ENCODE data around the gene RALGAPB. TPM values are rescaled to one million over a fixed set of nuclear protein-coding genes. Genes with fewer than 3 reads are reported as not detected.
"Not testable (repeated sequence)": the region's sequence is repeated elsewhere in the genome, so short reads cannot be mapped to it uniquely, and the experiment has no call there.

RALGAPB gene
- polyA plus RNA-seq, 1 of the 3 experiments (the other 2 are of a cell fraction) = 10.8 TPM

- H3K4me2 ChIP-seq = peak overlapping the region; percentile 93; the same call in 1 of the 2 replicates
- WGBS (ENCODE audit: low lambda C conversion rate) = 34% methylated on average over 6 of the region's 6 CpGs
- H3K9ac ChIP-seq = peak overlapping the region; percentile 22; the same call in 1 of the 2 replicates
- peaks cover 47% of the 10 kb centered on the region for H3K79me2 ChIP-seq (ENCODE audit: insufficient read depth)
- peaks cover 25 to 31% of the 10 kb centered on the region in 2 experiments for H3K36me3 ChIP-seq (replicated peaks in 1 of 2; ENCODE audit: control insufficient read depth in 1 of 2, insufficient read depth in 2 of 2, low read length in 1 of 2)
- H3F3A ChIP-seq (replicated peaks; ENCODE audit: insufficient read depth) = peaks cover 7% of the 10 kb centered on the region
- H3K9me2 ChIP-seq = no peaks in the 10 kb centered on the region
- CTCF ChIA-PET = interaction anchor here (0.9 to 4.5 kb wide), 16 partner anchors 9 to 777 kb away, joined by 3 to 75 read pairs (median 4); partner anchors contain the start of gene RALGAPB
- peaks cover 38% of the 10 kb centered on the region for H4K20me1 ChIP-seq (ENCODE audit: insufficient read depth)
- TF ChIP-seq FOSL2 (IDR thresholded peaks at IDR 0.05; ENCODE audit: borderline replicate concordance, low read depth) = peak; percentile 39; the same call in 1 of the 2 replicates
- TF ChIP-seq FOXM1 (IDR thresholded peaks at IDR 0.05; ENCODE audit: low read depth) = no peak
- H3K4me1 ChIP-seq (ENCODE audit: control insufficient read depth in 1 of 2, insufficient read depth in 2 of 2, low read depth in 1 of 2, low read length in 1 of 2) = peaks cover 7 to 20% of the 10 kb centered on the region in 2 experiments; a peak in 3 of 4 replicates
- H3K4me3 ChIP-seq (ENCODE audit: low read depth in 2 of 2, low read length in 1 of 2) = peak overlapping the region in 1 of 2 experiments; percentile 91; a peak in 1 of 4 replicates
- POLR2A ChIA-PET = interaction anchor here (0.7 to 3.8 kb wide), 10 partner anchors 9 to 65 kb away, joined by 3 to 83 read pairs (median 4); partner anchors contain the start of gene RALGAPB
- H3K27me3 ChIP-seq (ENCODE audit: insufficient read depth) = no peaks in the 10 kb centered on the region
- peak overlapping the region; percentile 7 to 84; a peak in 3 of 4 replicates for H3K27ac ChIP-seq (ENCODE audit: low read depth in 2 of 2, low read length in 1 of 2)
- H3K9me3 ChIP-seq = no peaks in the 10 kb centered on the region
- no peak for DNase-seq
- peak overlapping the region; percentile 81 for H2AFZ ChIP-seq (ENCODE audit: low read depth)
Measured at GRCh38 chr20:38435555-38435939, 37.1 kb upstream of the RALGAPB start.

GRCh38 chr20:38437796-38438195, 34.8 kb upstream of the RALGAPB start:
- Histone ChIP-seq H3F3A (replicated peaks; ENCODE audit: insufficient read depth) (peaks cover 7% of the 10 kb centered on the region), H3K27ac (ENCODE audit: low read depth in 2 of 2, low read length in 1 of 2) (no peak overlapping the region), H3K4me3 (ENCODE audit: low read depth in 2 of 2, low read length in 1 of 2) (no peak overlapping the region), H3K9me2 (no peaks in the 10 kb centered on the region), H4K20me1 (ENCODE audit: insufficient read depth) (peaks cover 16% of the 10 kb centered on the region), H2AFZ (ENCODE audit: low read depth) (no peak overlapping the region), H3K79me2 (ENCODE audit: insufficient read depth) (peaks cover 24% of the 10 kb centered on the region), H3K4me2 (no peak overlapping the region), H3K36me3 (replicated peaks in 1 of 2; ENCODE audit: control insufficient read depth in 1 of 2, insufficient read depth in 2 of 2, low read length in 1 of 2) (peaks cover 5 to 12% of the 10 kb centered on the region in 2 experiments), H3K4me1 (ENCODE audit: control insufficient read depth in 1 of 2, insufficient read depth in 2 of 2, low read depth in 1 of 2, low read length in 1 of 2) (peaks cover 7% of the 10 kb centered on the region in 2 experiments; a peak in 2 of 4 replicates), H3K9me3 (no peaks in the 10 kb centered on the region), H3K9ac (no peak overlapping the region), H3K27me3 (ENCODE audit: insufficient read depth) (no peaks in the 10 kb centered on the region)
- DNase-seq = no peak
- WGBS (ENCODE audit: low lambda C conversion rate) = 63% methylated on average over 4 of the region's 6 CpGs
- TF ChIP-seq YY1 (IDR thresholded peaks at IDR 0.05; ENCODE audit: low read depth) = no peak
- TF ChIP-seq FOXM1 (IDR thresholded peaks at IDR 0.05; ENCODE audit: low read depth) = no peak
- no peak for TF ChIP-seq TEAD4 (IDR thresholded peaks at IDR 0.05; ENCODE audit: borderline replicate concordance, insufficient read depth)
- ChIA-PET CTCF (interaction anchor here (1.9 kb wide), 1 partner anchor 9 kb away, joined by 20 read pairs; no protein-coding TSS in a partner anchor), POLR2A (interaction anchor here (0.5 to 1.9 kb wide), 2 partner anchors 8 to 84 kb away, joined by 3 to 7 read pairs; no protein-coding TSS in a partner anchor)

- H2AFZ ChIP-seq (ENCODE audit: low read depth); DNase-seq; H3K9me3 ChIP-seq; H3K4me3 ChIP-seq (ENCODE audit: low read depth in 2 of 2, low read length in 1 of 2); H3K4me2 ChIP-seq; H3K27ac ChIP-seq (ENCODE audit: low read depth in 2 of 2, low read length in 1 of 2); H3K4me1 ChIP-seq (ENCODE audit: control insufficient read depth in 1 of 2, insufficient read depth in 2 of 2, low read depth in 1 of 2, low read length in 1 of 2); H3K9ac ChIP-seq; H4K20me1 ChIP-seq (ENCODE audit: insufficient read depth); H3K79me2 ChIP-seq (ENCODE audit: insufficient read depth); POLR2A ChIA-PET; H3F3A ChIP-seq (replicated peaks; ENCODE audit: insufficient read depth); H3K9me2 ChIP-seq; H3K27me3 ChIP-seq (ENCODE audit: insufficient read depth); CTCF ChIA-PET; H3K36me3 ChIP-seq (replicated peaks in 1 of 2; ENCODE audit: control insufficient read depth in 1 of 2, insufficient read depth in 2 of 2, low read length in 1 of 2): not testable (repeated sequence)
- WGBS (ENCODE audit: low lambda C conversion rate) = 85% methylated on average over 8 of the region's 8 CpGs
Measured at GRCh38 chr20:38441110-38441509, 31.5 kb upstream of the RALGAPB start.

GRCh38 chr20:38441916-38442315, 30.7 kb upstream of the RALGAPB start:
- H3K36me3 ChIP-seq (replicated peaks in 1 of 2; ENCODE audit: control insufficient read depth in 1 of 2, insufficient read depth in 2 of 2, low read length in 1 of 2) = no peaks in the 10 kb centered on the region
- H3K4me3 ChIP-seq (ENCODE audit: low read depth in 2 of 2, low read length in 1 of 2) = no peak overlapping the region
- no peak overlapping the region for H2AFZ ChIP-seq (ENCODE audit: low read depth)
- H4K20me1 ChIP-seq (ENCODE audit: insufficient read depth) = no peaks in the 10 kb centered on the region
- H3K9ac ChIP-seq = no peak overlapping the region
- no peaks in the 10 kb centered on the region for H3K27me3 ChIP-seq (ENCODE audit: insufficient read depth)
- no peak overlapping the region for H3K4me2 ChIP-seq
- CTCF ChIA-PET = no interaction called here
- H3K9me3 ChIP-seq = no peaks in the 10 kb centered on the region
- no peaks in the 10 kb centered on the region for H3K9me2 ChIP-seq
- no peaks in the 10 kb centered on the region for H3F3A ChIP-seq (replicated peaks; ENCODE audit: insufficient read depth)
- H3K27ac ChIP-seq (ENCODE audit: low read depth in 2 of 2, low read length in 1 of 2) = no peak overlapping the region
- H3K4me1 ChIP-seq (ENCODE audit: control insufficient read depth in 1 of 2, insufficient read depth in 2 of 2, low read depth in 1 of 2, low read length in 1 of 2) = no peaks in the 10 kb centered on the region; a peak in 1 of 4 replicates
- peaks cover 4% of the 10 kb centered on the region; the same call in 1 of the 2 replicates for H3K79me2 ChIP-seq (ENCODE audit: insufficient read depth)
- no peak for DNase-seq
- POLR2A ChIA-PET = no interaction called here
- WGBS (ENCODE audit: low lambda C conversion rate) = 72% methylated on average over 9 of the region's 9 CpGs
- TF ChIP-seq REST (IDR thresholded peaks at IDR 0.05; ENCODE audit: low read depth, low read length) (no peak), NFIC (IDR thresholded peaks at IDR 0.05; ENCODE audit: borderline replicate concordance) (no peak), TCF12 (IDR thresholded peaks at IDR 0.05) (no peak), JUND (IDR thresholded peaks at IDR 0.05) (no peak), POLR2AphosphoS5 (IDR thresholded peaks at IDR 0.05; ENCODE audit: low read depth, low read length) (no peak), PBX3 (IDR thresholded peaks at IDR 0.05) (no peak), EZH2phosphoT487 (IDR thresholded peaks at IDR 0.05; ENCODE audit: borderline replicate concordance, low read depth) (no peak), FOXM1 (IDR thresholded peaks at IDR 0.05; ENCODE audit: low read depth) (no peak), EP300 (IDR thresholded peaks at IDR 0.05; ENCODE audit: borderline replicate concordance in 1 of 2, low read depth in 1 of 2, low read length in 1 of 2) (no peak)

All from SK-N-SH (cell line).